Cardiac muscle cell (in vitro differentiated cells and primary cell): ENCODE measurements around the gene IFNA2. TPM values are rescaled to one million over a fixed set of nuclear protein-coding genes. Genes with fewer than 3 reads are reported as not detected.
A peak's percentile ranks its signal among the peaks of the same experiment; 100 is the strongest.

Experiments
- DNase-seq, 2 donors: peaks; one replicate each; pipeline versions ENCODE4 v3.0.0 to v3.0.0-alpha.2; 2010 to 2017; ENCODE audit warnings: low read depth in 1 of 2, low spot score in 1 of 2
- H3K27ac ChIP-seq: fragments of 200-600 bp; sonication (generic); 2 replicates; pipeline ENCODE4 v1.5.1; 2016
- H3K27me3 ChIP-seq: fragments of 200-600 bp; sonication (generic); 2 replicates; pipeline ENCODE4 v1.6.0; 2016; ENCODE audit warnings: control low read depth
- H3K36me3 ChIP-seq: fragments of 200-600 bp; sonication (generic); 2 replicates; pipeline ENCODE4 v1.5.1; 2016; ENCODE audit warnings: control low read depth
- H3K4me1 ChIP-seq: fragments of 200-600 bp; sonication (generic); 2 replicates; pipeline ENCODE4 v1.8.1; 2017; ENCODE audit warnings: low read depth, mild to moderate bottlenecking, mixed run types
- H3K4me3 ChIP-seq: fragments of 200-600 bp; sonication (generic); 2 replicates; pipeline ENCODE4 v1.5.1; 2016; ENCODE audit warnings: mild to moderate bottlenecking
- H3K9me3 ChIP-seq: fragments of 200-600 bp; sonication (generic); 2 replicates; pipeline ENCODE4 v1.5.1; 2017; ENCODE audit warnings: low read depth, mild to moderate bottlenecking, control low read depth
- CTCF ChIP-seq: IDR thresholded peaks from 2 replicates; pipeline ENCODE4 v1.5.1; 2012; ENCODE audit warnings: low read depth, mild to moderate bottlenecking, low read length
- polyA plus RNA-seq: library from polyadenylated mRNA; unstranded; fragments of >200 nt; fragmentation: Nextera tagmentation; extraction: Ambion mirVana; gene quantifications from 2 replicates; pipeline ENCODE4 v1.2.1, GENCODE V29; 2016
- total RNA-seq: library from RNA; depleted of rRNA; stranded (reverse); fragments of >200 nt; gene quantifications from 2 replicates; pipeline ENCODE4 v1.2.3, GENCODE V29; 2016

IFNA2 gene
- total and polyA plus RNA-seq, 2 experiments from 2014 or later, result not detected

DNA sequence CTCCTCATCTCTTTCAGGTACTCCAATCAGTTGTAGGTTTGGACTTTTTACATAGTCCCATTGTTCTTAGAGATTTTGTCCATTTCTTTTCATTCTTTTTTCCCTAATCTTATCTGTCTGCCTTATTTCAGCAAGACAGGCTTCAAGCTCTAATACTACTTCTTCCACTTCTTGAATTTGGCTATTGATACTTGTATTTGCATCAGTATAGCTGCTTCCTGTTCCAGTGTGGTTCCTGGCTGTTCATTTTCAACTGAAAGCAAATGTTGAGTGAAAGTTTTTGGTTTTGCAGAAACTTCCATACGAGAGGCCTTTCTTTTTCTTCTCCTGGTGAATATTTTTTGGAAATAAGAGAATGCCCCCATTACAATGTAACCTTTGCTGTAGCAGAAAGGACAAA is 43.0 kb upstream of the IFNA2 start:
- DNase-seq, result no peak
- Histone ChIP-seq H3K36me3 (no peaks in the 10 kb centered on the region), H3K4me3 (no peak overlapping the region)

DNA sequence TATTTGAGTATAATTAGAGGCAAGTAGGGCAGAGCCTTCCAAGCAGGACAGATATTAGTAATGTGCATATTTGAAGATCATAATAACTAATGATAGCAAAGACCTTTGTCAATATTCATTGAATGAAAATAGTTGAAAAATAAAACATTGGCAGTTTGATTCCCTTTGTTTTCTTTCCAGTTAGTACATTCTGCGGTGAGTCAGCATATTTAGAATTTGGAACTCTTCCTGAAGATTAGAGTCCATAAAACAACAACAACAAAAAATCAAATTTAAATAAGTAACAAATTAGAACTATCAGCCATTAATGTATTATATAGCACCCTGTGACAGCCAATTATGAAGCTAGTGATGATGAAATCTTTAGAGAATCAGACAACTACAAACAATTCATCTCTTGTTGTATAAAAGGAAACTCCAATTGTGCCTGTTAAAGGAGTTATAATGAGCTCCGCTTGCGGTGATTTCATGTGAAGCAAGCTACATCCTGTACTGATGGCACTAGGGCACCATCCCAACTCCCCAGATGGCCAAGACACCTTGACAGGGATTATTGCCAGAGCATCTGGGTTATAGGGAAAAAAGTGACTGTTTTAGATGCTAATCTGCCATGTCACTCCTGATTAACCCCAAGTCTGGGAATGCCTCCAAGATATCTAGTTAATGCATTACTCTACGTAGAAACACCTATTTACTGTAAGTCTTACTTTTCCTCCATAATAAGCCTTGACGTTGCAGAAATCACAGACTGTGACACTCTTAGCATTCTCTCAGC is 30.5 kb upstream of the IFNA2 start:
- H3K9me3 ChIP-seq, result no peaks in the 10 kb centered on the region
- no peak overlapping the region for H3K4me3 ChIP-seq
- no peak for TF ChIP-seq CTCF
- no peak for DNase-seq
- H3K4me1 ChIP-seq, result no peaks in the 10 kb centered on the region
- H3K36me3 ChIP-seq, result no peaks in the 10 kb centered on the region
- no peaks in the 10 kb centered on the region for H3K27me3 ChIP-seq
- no peak overlapping the region for H3K27ac ChIP-seq

More for the DNA sequence above, 43.0 kb upstream of the IFNA2 start:
- Histone ChIP-seq H3K4me1 (no peaks in the 10 kb centered on the region), H3K9me3 (no peaks in the 10 kb centered on the region), H3K27ac (no peak overlapping the region), H3K27me3 (no peaks in the 10 kb centered on the region)
- TF ChIP-seq CTCF, result no peak

DNA sequence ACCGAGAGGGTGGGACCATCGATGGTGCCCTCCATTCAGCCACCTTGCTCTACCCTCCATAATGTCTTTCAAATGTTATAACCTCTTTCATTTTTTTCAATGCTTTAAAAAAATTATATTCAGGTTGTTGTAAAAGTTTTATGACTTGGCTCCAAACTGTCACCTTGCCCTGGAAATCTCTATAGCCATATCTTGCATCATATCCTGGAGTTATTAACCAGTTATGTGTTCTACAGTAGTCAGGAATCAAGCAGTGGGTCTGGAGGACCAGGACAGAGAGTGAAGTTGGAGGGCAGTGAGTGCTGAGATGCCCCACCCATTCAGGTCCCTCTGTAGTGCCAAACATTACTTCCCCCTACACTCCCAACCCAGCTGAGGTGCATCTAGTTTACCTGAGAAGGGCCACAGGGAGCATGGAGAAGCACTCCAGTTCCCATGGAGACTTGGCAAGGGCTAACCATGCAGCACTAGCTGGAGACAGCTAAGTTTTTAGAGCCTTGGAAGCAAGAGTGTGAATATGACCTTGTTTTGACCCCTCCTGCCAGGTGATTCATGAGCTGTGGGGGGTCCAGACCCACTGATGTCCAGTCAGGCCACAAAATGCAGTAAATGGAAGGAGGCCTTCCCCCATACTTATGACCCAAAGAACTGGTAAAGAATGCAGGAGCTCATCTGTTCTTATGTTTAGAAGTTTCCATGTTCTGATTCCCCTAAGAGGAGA is 29.2 kb upstream of the IFNA2 start:
- no peak for DNase-seq
- Histone ChIP-seq H3K27me3 (peaks cover 1% of the 10 kb centered on the region), H3K4me3 (no peak overlapping the region), H3K9me3 (no peaks in the 10 kb centered on the region), H3K36me3 (no peaks in the 10 kb centered on the region), H3K27ac (no peak overlapping the region), H3K4me1 (no peaks in the 10 kb centered on the region)
- no peak for TF ChIP-seq CTCF

DNA sequence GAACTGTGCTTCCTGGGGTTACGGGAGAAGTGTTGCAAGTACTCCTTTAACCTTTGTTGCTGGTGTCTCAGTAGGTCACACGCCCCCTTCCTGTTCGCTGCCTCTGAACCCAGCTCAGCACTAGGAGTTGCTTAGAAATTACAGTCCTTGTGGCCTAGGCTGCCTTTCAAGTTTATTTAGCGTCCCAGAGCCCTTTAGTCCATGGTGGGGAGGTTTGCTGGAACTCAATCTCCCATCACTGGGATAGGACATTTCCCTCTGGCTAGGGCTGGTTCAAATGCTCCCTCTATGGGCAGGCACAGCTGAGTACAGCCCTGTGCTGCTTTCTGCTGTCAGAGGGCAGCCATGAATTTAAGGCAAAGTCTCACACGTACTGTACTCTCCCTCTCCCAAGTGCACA is 28.4 kb upstream of the IFNA2 start:
- H3K4me3 ChIP-seq, result no peak overlapping the region
- peaks cover 3% of the 10 kb centered on the region for H3K27me3 ChIP-seq
- no peaks in the 10 kb centered on the region for H3K36me3 ChIP-seq
- H3K27ac ChIP-seq, result no peak overlapping the region
- DNase-seq, result no peak
- no peaks in the 10 kb centered on the region for H3K4me1 ChIP-seq
- TF ChIP-seq CTCF, result peak; percentile 35
- H3K9me3 ChIP-seq, result no peaks in the 10 kb centered on the region

DNA sequence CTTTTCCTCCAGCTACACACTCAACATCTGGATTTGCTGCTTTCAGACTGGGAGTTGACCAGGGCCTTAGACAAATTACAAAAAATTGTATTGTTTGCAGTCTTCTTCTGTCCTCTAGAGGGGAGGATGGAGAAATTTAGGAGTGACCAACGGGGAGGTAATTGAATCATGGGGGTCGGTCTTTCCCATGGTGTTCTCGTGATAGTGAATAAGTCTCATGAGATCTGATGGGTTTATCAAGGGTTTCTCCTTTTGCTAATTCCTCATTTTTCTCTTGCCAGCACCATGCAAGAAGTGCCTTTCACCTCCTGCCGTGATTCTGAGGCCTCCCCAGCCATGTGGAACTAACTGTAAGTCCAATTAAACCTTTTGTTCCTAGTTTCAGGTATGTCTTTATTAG is 28.0 kb upstream of the IFNA2 start:
- Histone ChIP-seq H3K27ac (no peak overlapping the region), H3K36me3 (no peaks in the 10 kb centered on the region), H3K9me3 (no peaks in the 10 kb centered on the region), H3K4me3 (no peak overlapping the region), H3K4me1 (no peaks in the 10 kb centered on the region), H3K27me3 (peaks cover 3% of the 10 kb centered on the region)
- no peak for DNase-seq
- no peak for TF ChIP-seq CTCF
